Activated effector memory CD4-positive, alpha-beta T cell treated with Interleukin-2 at 50 U/mL for 16 hours (primary cell): ENCODE results near the gene ZNG1F.
"Not testable (repeated sequence)": the region's sequence is repeated elsewhere in the genome, so short reads cannot be mapped to it uniquely, and the experiment has no call there.

Experiments
- DNase-seq: peaks from one replicate; pipeline ENCODE4 v3.0.0-alpha.2; 2020

ZNG1F gene

DNA sequence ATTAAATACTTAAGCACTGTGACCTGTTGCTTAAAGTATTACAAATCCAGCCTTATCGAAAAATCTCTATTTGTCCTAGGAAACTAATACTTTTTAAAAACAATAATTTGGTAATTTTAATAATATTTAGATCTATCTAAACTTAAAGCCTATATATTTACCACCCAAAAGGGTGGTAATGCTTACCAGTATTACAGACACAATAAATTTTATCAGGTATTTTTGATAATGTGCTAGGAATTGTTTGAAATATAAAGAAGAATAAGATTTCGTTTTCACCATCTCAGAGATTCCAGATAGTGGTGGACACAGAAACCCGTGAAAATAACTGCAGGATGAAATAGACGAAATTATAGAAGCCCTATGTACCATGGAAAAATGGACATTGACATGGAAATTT is 68.4 kb downstream of the ZNG1F start:
- DNase-seq: not testable (repeated sequence)

DNA sequence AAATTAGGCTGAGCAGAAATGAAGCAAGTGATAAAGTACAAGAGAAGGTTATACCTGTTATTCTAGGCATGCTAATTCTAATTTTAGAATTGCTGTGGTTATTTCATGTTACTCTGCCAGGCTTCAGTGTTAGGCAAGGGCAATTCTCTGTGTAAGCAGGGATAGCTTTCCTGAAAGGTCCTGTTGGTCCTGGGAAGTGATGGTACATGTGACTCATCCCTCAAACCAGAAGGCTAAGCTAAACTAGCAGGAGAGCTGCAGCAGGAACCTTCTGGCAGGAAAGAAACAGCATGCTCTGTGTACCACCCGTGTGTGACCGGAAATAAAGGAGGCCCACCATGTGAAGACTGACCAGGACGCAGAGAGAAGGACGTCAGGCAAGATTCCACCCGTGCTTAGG is 69.4 kb downstream of the ZNG1F start:
- not testable (repeated sequence) for DNase-seq

DNA sequence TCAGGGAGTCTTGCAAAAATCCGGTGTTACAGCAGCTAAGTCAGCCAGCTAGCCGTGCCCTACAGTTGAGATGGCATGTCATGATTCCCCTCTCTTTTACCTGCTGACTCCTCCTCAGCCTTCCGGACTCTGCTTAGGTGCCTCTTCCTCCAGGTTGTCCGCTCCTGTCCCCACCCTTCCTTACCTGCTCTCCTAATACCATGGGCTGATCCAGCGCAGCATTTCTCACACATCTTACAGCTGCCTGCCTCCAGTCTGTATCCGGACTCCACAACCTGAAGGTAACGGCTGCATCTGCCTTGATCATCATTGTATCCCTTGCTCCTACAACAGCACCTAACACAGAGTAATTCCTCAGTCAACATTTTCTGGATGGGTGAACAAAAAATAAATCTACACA is 69.8 kb downstream of the ZNG1F start:
- DNase-seq: not testable (repeated sequence)

DNA sequence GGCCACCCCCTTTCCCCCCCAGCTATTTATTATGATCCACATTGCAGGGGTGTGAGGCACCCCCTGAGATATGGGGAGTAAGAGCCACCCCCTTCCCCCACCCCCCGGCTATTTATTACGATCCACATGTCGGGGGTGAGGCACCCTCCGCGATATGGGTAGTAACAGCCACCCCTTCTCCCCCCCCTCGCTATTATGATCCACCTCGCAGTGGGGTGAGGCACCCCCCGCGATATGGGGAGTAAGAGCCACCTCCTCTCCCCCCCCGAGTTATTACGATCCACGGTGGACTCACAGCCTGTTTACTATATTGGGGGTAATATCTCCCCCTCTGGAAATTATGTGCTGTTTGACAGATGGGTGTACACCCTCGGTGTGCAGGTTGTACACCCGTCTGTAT is 75.8 kb downstream of the ZNG1F start:
- DNase-seq: not testable (repeated sequence)

DNA sequence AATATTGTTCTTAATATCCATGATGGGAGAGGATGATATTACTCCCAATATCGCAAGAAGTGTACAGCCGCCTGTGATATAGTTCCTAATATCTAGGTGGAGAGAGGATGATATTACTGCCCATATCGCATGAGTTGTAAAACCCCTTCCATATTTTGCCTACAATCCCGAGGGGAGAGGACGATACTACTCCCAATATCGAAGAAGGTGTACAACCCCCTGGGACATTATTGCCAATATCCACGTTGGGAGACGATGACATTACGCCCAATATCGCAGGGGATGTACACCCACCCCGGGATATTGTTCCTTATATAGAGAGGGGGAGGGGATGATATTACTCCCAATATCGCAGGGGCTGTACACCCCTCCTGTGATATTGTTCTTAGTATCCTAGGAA is 77.7 kb downstream of the ZNG1F start:
- DNase-seq: not testable (repeated sequence)

DNA sequence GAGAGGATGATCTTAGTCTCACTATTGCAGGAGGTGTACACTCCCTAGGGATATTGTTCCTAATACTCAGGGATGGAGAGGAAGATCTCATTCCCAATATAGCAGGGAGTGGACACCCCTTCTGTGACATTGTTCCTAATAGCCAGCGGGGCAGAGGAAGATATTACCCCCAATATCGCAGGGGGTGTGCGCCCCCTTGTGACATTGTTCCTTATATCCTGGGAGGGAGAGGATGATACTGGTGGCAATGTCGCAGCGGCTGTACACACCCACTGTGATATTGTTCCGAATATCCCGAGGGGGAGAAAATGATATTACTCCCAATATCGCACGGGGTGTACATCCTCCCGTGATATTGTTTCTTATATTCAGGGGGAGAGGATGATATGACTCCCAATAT is 78.2 kb downstream of the ZNG1F start:
- DNase-seq: not testable (repeated sequence)

DNA sequence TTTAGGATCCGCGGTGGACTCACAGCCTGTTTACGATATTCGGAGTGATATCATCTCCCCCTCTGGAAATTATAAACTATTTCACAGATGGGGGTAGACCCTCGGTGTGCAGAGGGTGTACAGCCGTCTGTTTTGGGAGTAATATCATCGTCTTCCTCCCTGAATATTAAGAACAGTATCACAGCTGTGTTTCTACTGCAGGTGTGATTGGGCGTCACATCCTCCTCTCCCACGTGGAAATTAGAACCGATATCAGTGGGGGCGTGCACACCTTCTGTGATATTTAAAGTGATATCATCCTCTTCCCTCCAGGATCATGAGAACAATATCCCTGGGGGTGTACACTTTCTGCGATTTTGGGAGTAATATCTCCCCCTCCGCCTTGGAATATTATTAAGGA is 79.9 kb downstream of the ZNG1F start:
- not testable (repeated sequence) for DNase-seq

DNA sequence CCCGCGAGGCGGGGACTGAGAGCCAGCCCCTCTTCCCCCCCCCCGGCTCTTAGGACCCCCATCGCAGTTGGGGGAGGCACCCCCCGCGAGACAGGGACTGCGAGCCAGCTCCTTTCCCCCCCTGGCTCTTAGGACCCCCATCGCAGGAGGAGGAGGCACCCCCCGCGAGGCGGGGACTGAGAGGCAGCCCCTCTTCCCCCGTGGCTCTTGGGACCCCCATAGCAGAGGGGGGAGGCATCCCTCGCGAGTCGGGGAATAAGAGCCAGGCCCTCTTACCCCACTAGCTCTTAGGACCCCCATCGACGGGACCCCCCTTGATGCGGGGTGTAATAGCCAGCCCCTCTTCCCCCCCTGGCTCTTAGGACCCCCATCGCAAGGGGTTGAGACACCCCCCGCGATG is 80.3 kb downstream of the ZNG1F start:
- DNase-seq: not testable (repeated sequence)

DNA sequence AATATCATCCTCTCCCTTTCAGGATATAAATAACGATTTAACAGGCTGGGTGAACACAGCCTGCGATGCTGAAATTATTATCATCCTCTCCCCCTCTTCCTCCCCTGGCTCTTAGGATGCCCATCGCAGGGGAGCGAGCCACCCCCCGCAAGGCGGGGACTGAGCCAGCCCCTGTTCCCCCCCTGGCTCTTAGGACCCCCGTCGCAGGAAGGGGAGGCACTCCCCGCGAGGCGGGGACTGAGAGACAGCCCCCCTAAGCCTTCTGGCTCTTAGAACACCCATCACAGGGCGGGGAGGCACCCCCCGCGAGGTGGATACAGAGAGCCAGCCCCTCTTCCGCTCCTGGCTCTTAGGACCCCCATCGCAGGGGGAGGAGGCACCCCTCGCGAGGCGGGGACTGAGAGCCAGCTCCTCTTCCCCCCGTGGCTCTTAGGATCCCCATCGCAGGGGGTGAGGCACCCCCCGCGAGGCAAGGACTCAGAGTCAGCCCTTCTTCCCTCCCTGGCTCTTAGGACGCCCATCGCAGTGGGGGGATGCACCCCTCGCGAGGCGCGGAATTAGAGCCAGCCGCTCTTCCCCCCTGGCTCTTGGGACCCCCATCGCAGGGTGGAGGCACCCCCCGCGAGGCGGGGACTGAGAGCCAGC is 82.5 kb downstream of the ZNG1F start:
- DNase-seq: not testable (repeated sequence)

DNA sequence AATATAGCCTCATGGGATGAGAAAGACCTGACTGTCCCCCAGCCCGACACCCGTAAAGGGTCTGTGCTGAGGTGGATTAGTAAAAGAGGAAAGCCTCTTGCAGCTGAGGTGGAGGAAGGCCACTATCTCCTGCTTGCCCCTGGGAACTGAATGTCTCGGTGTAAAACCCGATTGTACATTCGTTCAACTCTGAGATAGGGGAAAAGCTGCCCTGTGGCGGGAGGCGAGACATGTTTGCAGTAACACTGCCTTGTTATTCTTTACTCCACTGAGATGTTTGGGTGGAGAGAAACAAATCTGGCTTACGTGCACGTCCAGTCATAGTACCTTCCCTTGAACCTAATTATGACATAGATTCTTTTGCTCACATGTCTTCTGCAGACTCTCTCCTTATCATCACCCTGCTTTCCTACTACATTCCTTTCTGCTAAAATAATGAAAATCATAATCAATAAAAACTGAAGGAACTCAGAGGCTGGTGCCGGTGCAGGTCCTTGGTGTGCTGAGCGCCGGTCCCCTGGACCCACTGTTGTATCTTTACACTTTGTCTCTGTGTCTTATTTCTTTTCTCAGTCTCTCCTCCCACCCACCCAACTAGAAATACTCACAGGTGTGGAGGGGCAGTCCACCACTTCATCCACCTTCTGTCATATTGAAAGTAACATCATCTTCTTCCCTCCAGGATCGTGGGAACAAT is 83.4 kb downstream of the ZNG1F start:
- DNase-seq: not testable (repeated sequence)

DNA sequence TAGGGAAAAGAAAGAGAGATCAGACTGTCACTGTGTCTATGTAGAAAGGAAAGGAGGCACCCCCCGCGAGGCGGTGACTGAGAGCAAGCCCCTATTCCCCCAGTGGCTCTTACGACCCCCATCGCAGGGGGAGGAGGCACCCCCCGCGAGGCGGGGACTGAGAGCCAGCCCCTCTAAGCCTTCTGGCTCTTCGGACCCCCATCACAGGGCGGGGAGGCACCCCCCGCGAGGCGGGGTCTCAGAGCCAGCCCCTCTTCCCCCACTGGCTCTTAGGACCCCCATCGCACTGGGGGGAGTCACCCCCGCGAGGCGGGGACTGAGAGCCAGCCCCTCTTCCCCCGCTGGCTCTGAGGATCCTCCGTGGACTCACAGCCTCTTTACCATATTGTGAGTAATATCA is 84.6 kb downstream of the ZNG1F start:
- not testable (repeated sequence) for DNase-seq

DNA sequence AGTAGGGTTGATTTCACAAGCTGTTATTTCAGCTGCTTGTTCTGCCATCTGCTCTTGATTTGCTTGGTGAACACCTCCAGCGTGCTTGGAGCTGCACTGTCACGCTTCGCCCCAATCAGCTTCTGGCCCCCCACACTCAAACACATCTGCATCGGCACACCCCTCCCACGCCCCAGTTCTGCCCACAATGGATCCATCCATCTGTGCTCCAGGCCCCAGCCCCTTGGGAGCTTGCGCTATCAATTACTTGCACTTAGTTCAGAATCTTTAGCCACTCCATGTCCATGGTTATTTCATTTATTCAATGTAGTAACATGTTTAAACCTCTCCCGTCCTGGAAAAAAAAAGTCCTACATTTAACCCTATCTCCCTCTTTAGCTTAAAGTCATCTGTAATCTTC is 88.6 kb downstream of the ZNG1F start:
- DNase-seq: not testable (repeated sequence)

DNA sequence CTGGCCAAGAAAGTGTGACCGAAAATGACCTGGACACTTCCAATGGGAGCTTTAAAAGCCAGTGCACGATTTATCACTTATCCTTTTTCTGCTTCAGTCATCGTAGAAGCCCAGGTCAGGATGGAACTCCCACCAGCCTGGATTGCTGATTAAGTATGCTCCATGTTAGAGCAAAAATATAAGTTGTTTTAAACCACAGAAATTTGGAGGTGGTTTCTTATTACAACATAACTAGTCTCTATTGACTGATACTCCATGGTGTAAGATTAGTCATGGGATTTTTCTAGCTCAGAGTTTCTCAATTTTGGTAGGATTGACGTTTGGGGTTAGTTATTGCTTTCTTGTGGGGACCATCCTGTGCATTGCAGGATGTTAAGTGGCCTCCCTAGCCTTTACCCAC is 90.4 kb downstream of the ZNG1F start:
- DNase-seq: not testable (repeated sequence)

DNA sequence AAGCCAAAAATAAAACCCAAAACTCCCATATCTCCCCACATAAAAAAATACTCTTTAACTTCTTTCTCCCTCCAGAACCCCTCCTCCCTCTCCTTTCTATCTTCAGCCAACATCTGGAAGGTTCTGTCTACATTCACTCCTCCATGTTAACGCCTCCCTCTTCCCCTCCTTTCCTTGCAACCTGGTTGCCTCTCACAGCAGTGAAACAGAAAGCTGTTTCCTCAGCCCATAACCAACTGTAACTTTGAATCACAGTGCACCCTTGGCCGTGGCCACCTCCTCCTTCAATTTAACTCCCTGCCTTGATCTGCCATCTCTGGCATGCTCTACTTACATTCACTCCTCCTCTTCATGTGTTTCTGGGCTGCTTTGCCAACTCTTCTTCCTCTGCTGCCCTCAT is 94.1 kb downstream of the ZNG1F start:
- not testable (repeated sequence) for DNase-seq

DNA sequence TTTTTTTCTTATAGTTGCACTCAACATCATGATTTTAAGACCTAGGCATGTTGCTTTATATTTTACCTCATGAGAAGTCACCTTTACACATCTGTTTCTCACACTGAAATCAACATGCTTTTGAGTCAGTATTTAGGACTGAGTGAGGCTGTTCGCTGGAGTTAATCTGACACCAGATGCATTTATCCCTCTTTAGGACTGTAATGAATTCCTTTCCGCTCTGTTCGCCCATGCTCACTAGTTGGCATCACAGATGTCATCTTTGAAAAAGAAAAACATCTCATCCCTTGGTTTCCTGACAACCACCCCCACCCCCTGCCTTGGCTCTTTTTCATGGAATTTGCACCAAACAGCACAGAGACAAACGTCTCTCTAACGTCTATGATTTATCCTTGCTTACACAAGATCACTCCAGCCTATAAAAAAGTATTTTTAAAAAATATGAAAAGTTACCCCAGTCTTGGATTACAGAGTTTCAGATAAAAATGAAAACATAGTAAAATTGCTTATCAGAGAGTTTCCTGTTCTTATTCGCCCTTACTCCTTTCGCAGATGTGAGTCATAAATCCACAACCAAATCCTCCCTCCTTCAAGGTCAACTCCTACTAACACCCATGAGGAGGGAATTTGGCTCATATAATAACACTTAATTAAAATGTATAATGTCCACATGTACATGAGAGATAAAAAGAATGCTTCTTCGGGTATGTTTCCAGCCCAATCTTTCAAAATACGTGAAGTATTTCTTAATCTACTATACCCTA is 94.9 kb downstream of the ZNG1F start:
- not testable (repeated sequence) for DNase-seq

DNA sequence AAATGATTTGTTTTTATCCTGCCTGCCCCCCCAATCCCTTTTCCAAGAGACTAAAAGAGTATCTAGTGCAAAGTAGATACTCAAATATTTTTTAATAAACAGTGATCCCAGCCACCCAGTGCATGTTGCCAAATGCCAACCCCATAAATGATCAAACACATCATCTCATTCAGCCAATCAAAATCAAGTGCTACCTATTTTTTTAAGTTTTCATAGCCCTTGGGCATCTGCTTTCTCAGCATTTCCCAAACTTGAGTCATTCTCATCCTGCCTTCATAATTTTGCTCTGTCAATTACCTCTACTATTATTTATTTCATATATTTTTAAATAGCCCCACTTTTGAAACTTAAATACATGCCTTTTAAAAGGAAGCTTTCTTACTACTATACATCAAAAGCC is 98.2 kb downstream of the ZNG1F start:
- not testable (repeated sequence) for DNase-seq

DNA sequence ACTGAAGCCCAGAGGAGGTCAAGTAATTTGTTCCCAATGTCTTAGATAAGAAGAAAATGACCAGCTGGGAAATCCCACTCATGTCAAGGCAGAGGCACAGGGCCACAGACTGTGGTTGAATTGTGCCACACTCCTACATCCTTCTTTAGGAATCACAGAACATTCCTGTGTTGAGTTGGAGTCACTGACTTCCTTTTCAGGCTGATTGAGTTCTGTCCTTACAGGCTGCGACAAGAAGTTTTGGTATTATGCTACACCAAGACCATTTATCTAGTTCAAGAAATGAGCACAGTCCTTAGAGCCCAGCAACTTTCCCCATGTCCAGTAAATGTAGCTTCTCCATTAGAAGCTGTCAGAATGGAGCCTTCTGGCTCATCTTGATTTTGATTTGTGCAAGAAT is 98.7 kb downstream of the ZNG1F start:
- DNase-seq: not testable (repeated sequence)

DNA sequence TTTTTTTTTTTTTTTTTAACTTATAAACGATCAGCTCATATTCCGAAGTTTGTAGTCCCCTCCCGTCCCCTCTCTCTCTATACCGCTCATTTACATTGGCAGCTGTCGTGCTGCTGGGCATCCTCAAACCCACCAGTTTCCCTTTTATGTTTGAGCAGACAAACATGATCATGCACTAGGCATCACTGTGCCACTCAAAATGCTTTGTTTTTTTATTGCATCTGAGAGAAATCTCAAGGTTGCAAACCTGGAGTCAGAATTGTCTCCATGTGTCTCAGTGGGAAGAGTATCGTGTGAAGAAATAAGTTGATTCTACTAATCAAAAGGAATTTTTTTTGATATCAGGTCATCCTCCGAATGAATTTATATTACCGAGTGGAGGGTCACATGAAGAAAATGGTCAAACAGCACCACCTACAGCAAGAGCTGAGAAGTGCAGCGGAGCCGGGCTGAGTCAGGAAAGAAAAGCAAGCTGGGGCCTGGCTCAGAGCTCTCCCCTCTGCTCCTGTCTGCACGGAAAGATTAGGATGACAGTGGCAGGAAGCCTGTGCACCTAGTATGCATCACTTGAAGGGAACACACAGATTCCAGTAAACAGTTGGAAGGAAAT is 100.6 kb downstream of the ZNG1F start:
- not testable (repeated sequence) for DNase-seq

DNA sequence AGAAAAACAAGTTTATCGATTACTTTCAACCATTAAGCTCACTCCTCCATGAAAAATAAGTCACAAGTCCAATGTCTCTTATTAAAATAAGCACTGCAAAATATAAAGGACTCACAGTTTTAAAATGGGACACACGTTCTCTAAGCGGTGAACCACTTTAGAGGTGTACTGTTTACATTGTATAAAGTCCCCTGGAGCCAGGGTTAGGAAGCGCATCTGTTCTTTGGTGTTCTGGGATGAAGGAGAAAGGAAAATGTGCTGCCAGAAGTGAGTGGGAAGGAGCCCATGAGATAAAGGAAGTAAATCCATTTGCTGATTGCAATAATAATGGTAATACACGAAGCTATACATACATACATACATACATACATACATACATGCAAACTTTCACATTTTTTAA is 101.2 kb downstream of the ZNG1F start:
- DNase-seq: not testable (repeated sequence)

DNA sequence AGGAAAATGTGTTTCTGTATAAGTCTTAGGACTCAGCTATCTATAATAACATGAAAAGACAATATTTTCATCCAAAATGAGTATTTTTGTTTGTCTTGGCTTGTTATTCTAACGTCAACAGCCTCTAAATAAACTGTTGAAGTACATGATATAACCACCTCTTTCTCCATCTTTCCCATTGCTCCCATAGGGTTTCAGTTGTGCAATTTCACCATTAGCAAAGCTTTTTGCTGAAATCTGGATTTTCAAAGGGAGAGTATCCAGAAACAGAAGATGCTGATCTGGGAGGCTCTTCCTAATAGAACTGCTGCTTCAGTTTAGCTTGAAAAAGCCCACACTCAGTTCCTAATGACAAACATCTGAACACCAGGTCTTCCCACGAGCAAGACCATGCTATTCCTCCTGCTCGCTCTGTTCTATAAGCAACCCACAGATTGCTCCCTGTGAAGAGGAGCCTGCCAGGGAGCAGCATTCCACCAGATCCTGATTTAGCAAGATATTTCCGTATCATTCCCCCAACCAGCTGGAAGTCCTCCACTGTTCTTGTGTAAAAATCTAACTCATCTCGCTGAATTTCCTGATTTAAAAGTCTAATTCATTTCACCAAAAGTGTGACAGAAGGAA is 101.8 kb downstream of the ZNG1F start:
- DNase-seq: not testable (repeated sequence)

DNA sequence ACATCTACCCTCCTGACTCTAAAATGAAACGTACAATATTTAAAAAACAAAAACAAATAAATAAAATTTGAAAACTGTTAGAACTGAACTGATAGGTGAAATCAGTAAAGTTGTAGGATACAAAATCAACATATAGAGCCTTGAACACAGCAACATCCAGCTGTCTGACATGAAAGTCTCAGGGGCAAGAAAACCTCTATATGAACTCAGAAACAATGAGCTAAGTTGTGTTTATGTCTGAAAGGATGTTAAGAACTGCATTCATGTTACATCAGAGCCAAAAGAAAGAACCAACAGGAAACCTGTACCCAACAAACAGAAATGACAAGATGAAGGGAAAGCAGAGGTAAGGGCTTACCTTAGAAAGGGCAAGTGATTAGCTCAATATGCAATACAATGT is 102.4 kb downstream of the ZNG1F start:
- not testable (repeated sequence) for DNase-seq

DNA sequence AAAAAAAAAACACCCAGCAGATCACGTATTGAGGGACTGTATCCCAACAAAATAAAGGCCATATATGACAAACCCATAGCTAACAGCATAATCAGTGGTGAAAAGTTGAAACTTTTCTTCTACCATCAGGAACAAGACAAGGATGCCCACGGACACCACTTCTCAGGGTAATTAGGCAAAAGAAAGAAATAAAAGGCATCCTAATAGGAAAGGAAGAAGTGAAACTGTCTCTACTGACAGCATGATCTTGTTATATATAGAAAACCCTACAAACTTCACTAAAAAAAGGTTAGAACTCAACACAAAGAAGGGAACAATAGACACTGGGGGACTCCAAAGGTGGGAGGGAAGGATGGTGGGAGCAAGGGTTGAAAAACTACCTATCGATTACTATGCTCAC is 102.9 kb downstream of the ZNG1F start:
- not testable (repeated sequence) for DNase-seq

DNA sequence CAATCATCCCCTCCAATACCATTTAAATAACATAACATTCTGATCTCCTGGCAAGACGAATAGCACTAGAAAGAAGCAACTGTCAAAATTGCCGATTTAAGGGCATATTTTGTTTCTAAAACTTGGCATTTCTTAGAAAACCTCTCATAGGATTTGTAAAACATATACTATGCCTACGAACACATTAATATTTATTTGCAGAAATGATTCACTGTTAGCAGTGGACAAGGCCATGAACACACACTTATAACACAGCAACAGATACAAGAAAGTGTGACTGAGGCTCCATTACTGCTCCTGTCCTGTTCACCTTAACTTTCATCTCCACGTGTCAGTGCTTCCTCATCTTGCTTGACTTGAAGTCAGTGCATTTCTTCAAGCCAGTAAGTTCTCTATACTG is 106.8 kb downstream of the ZNG1F start:
- DNase-seq: not testable (repeated sequence)
